Stimulated activated CD8-positive, alpha-beta memory T cell treated with anti-CD3 and anti-CD28 coated beads, Interleukin-7, amount 100 ng/mL, for 4 hours (primary cell): Measurements from ENCODE around the gene MED13L.

Experiments used
- DNase-seq, 2 donors: peaks; one replicate each; pipeline ENCODE4 v3.0.0-alpha.2; 2020; ENCODE audit warnings: low read depth in 2 of 2

Gene MED13L

GRCh38 chr12:115910057-115910456 lies 367.4 kb downstream of the MED13L start:
- no peak for DNase-seq
